GM19397 (cell line): ENCODE data around the gene OCSTAMP.

Experiments used
- ATAC-seq: cut with Tn5 transposase; IDR thresholded peaks from one replicate; pipeline ENCODE4 v1.9.1; 2021; ENCODE audit warnings: mild to moderate bottlenecking, moderate library complexity; ENCODE audit not compliant: unreplicated experiment

The OCSTAMP gene, protein sequence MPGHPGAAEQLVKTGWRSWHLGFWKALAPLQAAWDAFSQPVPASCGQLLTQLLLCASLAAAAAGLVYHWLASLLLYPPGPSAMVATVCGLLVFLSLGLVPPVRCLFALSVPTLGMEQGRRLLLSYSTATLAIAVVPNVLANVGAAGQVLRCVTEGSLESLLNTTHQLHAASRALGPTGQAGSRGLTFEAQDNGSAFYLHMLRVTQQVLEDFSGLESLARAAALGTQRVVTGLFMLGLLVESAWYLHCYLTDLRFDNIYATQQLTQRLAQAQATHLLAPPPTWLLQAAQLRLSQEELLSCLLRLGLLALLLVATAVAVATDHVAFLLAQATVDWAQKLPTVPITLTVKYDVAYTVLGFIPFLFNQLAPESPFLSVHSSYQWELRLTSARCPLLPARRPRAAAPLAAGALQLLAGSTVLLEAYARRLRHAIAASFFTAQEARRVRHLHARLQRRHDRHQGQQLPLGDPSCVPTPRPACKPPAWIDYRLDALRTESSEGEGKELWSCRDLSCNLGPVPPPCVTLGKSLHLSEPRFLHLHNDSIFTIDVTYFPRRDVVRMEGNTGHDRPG

DNA sequence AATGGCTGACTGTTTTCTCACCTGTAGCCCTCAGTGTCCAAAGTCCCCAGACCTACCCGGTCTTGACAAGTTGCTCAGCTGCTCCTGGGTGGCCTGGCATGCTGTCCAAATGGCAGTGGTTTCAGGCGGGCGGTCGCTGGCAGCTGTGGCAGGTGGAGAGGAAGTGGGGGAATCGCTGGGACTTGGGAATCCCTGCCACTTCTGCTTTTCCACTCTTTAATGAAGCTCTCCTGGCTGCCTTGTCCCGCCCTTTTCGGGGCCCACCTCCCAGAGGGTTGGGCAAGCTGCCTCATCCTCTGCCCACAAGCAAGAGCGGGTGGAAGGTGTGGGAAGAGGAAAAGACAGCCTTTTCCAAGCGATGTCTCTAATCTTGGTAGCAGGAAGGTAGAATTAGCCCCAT, at the start of gene OCSTAMP:
Gene OCSTAMP (minus strand): TSS at position 194 of the 400 bp plus-strand sequence. CDS start 94 bp downstream, at position 100.
- no peak for ATAC-seq

GRCh38 chr20:46599227-46599987, 49.0 kb upstream of the OCSTAMP start:
- no peak for ATAC-seq

DNA sequence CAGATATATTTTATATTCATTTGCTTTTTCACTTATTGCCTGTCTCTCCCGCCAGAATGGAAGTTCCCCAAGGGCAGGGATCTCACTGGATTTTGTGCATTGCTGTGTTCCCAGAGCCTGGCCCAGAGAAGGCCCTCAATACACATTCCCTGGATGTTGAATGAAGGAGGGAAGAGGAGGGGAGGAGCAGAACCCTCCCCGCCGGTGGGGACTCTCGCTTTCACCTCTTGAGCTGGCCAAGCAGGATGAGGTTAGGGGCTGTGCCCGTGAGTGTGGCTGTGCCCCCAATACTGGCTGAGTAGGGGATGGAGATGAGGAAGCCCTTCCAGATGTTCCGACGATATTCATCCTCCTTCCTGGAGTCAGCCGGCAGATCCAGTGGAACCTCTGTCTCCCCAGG, 45.5 kb upstream of the OCSTAMP start:
- ATAC-seq = no peak

- ATAC-seq = no peak
Observed at GRCh38 chr20:46594725-46595124, 44.3 kb upstream of the OCSTAMP start.

DNA sequence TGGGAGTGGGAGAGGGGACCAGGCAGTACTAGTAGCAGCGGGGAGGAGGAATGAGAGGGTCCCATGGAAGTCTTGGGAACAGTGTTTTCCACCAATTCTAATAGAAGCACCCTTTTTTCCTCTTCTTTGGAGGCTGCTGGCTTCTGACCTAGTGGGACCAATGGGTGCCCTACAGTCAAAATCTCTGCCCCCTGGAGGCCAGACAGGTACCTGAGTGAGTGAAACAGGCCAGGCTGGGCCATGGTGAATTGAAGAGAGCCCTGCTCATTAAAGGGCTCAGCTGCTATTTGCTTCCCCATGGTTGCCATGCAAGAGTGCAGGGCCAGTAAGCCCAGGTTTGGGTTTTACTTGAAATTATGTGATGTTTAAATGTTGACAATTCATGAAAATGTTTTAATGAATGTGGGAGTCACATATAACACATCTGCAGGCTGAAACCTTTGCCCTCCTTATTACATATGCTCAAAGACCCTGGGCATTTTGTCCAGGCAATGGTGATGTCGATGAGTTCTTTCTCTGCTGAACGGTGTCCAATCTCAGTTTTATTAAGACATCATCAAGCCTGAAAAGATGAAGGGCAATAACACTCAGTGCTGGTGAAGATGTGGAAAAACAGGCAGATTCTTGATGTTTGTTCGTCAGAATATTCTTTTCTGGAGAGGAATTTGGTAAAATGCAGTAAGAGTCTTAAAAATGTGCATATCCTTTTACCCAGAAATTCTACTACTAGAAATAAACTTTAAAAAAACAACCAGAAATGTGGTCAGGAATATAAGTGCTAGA, 42.3 kb upstream of the OCSTAMP start:
- ATAC-seq = no peak

GRCh38 chr20:46590443-46590842, 40.0 kb upstream of the OCSTAMP start:
- ATAC-seq = no peak

DNA sequence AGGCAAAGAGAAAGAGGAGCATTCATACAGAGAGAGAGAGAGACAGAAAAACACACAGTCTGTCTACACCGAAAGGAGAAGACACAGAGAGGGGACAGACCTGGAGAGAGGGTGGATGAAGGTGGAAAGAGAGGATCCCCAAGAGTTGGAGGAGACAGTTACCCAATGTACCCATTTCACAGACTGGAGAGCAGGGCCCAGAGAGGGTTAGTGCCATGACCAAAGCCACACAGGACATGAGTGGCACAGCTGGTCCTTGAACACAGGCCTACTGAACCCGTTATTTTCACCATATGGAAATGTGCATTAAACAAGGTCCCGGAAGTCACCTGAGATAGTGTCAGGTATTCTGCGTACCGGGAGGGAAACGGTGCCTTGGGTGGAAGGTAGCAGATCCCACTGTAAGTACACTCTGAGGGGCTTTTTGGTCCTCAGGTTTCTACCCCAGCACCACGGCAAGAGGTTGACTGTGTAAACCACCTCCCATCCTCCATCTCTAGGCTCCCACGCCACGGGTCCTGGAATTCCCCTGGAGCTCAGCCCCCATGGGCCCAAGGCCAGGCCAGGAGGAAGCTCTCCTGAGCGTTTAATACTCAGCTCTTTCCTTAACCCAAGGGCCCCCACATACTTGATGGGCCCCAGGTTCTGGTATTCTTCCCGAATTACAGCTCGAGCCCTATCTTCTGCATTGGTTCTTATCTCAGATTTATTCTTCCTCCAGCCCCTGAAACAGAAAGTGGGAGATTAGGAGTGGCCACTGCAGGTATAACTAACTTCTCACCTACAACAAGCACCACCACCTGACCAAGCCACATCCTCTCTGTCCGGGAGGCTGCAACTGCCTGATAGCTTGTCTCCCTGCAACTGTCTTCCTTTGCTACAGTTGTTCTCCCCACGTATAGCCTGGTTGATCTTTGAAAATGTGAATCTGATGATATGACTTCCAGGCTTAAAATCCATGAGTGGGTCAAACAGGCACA, 38.4 kb upstream of the OCSTAMP start:
- no peak for ATAC-seq

DNA sequence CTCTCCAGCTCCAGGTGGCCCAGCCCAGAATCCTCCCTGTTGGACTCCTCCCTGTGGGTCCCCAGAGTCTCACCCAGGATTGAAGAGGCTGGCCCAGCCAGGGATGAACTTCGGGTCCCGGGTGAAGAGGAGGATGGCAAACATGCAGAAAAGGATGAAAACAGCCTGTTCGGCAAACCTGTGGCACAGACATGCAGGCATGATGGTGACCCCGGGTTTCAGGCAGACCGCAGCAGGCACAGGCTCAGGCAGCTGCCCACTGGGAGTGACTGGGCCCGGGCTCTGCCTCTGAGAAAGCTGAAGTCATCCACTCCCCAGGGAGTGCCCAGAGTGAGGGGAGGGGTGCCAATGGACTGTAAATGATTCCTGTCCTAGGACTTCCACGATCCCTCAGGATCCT, 37.5 kb upstream of the OCSTAMP start:
- no peak for ATAC-seq

DNA sequence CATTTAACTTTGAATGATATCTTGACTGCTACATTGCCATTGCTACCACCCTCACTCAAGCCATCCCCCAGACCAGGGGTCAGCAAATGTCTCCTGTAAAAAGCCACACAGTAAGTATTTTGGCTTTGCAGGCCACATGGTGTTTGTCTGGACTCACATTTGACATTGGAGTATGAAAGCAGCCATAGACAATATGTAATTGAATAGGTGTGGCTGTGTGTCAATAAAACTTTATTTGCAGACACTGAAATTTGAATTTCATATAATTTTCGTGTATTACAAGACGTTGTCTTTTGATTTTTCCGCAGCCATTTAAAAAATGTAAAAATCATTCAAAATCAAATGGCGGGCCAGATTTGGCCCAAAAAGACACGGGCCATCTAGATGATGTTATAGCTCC, 36.3 kb upstream of the OCSTAMP start:
- ATAC-seq = no peak

GRCh38 chr20:46584508-46584907, 34.1 kb upstream of the OCSTAMP start:
- no peak for ATAC-seq

GRCh38 chr20:46583411-46584214, 33.2 kb upstream of the OCSTAMP start:
- ATAC-seq = no peak

GRCh38 chr20:46582648-46583047, 32.2 kb upstream of the OCSTAMP start:
- no peak for ATAC-seq

DNA sequence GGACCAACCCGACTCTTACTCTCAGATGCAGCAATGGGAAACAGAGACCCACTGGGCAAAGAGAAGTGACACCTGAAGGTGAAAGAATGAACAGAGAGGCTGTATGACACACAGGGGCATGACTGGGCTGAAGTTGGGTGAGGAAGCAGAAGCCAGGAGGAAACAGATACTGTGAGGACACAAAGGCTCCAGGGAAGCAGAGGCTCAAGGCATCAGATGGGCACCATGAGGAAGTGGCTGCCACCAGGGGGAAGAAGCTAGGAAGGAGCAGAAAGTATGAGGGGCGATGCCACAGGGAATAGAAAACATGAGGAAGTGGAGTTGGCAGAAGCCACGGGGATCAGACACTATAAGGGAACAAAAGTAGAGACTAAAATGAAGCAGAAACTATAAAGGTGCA, 30.9 kb upstream of the OCSTAMP start:
- no peak for ATAC-seq

DNA sequence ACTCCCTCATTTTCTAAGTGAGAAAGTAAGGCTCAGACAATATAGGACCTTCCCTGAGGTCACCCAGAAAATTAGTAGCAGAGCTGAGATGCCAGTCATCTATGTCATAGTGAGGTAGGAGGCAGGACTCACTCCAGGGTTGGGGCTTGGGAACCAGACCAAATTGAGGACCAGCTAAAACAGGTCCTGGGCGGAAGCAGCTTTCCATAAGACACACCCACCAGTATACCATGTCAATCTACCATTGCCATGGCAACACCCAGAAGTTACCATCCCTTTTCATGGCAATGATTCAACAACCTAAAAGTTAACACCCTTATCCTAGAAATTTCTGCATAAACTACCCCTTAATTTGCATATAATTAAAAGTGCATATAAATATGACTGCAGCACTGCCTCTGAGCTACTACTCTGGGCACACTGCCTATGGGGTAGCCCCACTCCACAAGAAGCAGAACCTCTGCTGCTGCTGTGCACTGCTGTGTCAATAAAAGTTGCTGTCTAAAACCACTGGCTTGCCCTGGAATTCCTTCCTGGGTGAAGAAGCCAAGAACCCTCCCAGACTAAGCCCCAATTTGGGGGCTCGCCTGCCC, 30.3 kb upstream of the OCSTAMP start:
- ATAC-seq = no peak

DNA sequence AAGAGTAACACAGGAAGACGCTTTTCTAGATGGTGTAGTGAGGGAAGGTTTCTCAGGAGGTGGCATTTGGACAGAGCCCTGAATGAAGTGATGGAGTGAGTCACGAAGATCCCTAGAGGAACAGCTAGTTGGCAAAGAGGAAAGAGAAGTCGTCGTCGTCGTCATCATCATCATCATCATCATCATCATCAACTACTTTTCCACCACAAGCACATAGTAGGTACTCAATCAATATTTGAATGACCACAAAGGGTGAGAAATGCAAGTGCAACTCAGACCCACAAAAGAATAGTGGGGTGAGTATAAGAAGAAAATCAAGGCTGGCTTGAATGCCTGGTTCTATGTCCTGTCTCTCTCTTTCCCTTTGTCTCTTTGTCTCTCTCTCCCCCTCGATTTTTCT, 28.3 kb upstream of the OCSTAMP start:
- no peak for ATAC-seq

DNA sequence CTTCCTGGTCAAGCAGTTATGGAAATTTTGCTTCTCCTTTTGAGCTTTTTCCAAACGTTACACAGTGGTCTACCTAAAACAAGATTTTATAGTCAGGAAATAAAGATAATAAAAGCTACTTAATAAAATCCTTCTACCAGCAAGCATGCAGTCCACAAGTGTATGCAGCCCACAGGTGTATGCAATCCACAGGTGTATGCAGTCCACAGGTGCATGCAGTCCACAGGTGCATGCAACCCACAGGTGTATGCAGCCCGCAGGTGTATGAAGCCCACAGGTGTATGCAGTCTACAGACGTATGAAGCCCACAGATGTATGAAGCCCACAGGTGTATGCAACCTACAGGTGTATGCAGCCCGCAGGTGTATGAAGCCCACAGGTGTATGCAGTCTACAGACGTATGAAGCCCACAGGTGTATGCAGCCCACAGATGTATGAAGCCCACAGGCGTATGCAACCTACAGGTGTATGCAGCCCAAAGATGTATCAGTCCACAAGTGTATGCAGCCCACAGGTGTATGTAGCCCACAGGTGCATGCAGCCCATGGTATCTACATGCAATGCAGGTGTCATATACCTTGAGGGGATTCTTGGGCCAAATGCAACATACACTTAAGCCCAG, 26.4 kb upstream of the OCSTAMP start:
- no peak for ATAC-seq

DNA sequence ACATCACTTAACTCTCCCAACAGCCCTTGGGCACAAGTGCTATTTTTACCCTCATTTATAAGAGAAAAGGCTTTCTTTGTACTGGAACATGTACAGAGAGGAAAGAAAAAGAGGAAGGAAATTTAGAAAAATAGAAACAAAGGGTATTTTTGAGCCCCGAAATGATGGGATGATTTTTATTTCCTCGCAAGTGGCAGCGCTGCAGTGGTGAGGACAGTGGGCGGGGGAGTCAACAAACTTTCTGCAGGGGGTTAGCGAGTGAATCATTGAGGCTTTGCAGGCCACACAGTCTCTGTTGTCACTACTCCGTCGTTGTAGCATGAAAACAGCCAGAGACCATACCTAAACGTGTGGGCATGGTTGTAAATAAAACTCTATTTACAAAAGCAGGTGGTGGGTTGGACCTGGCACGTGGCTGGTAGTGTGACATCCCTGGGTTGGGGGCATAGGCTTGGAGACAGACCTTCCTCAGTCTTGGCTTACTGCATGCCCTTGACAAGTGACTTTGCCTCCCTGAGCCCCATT, 25.5 kb upstream of the OCSTAMP start:
- no peak for ATAC-seq

DNA sequence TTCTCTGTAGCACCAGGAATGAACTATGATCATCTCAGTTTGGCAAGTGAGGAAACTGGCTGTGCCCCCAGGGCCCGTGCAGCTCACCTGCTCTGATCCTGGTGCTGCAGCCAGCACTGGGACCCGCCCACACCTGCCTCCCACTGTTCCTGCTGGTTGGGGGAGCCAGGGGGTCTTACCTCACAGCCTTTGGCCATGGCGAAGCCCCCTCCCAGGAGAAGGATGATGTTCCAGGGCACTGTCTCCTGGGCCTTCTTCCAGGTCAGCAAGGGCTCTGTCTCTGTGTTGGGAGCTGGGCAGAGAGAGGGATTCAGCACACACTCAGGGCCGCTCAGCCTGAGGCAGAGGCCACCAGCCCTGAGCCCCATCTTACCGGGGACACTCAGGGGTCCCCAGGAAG, 24.9 kb upstream of the OCSTAMP start:
- no peak for ATAC-seq
